D341Med (cell line): ENCODE measurements around the gene MTLN.
A peak's percentile ranks its signal among the peaks of the same experiment; 100 is the strongest.
"Not testable (repeated sequence)": the region's sequence is repeated elsewhere in the genome, so short reads cannot be mapped to it uniquely, and the experiment has no call there.

ENCODE experiments used
- DNase-seq: peaks from one replicate; pipeline ENCODE4 v3.0.0; 2012; ENCODE audit warnings: low spot score

MTLN gene

GRCh38 chr2:110211938-110212858 lies at the start of gene MTLN:
Gene MTLN, minus strand, starts transcription at chr2:110212547. Its CDS starts 22 bp downstream, at chr2:110212525.
- DNase-seq, result peak; percentile 84

- DNase-seq, result not testable (repeated sequence)
Observed at GRCh38 chr2:110261910-110262309, 49.6 kb upstream of the MTLN start.

DNA sequence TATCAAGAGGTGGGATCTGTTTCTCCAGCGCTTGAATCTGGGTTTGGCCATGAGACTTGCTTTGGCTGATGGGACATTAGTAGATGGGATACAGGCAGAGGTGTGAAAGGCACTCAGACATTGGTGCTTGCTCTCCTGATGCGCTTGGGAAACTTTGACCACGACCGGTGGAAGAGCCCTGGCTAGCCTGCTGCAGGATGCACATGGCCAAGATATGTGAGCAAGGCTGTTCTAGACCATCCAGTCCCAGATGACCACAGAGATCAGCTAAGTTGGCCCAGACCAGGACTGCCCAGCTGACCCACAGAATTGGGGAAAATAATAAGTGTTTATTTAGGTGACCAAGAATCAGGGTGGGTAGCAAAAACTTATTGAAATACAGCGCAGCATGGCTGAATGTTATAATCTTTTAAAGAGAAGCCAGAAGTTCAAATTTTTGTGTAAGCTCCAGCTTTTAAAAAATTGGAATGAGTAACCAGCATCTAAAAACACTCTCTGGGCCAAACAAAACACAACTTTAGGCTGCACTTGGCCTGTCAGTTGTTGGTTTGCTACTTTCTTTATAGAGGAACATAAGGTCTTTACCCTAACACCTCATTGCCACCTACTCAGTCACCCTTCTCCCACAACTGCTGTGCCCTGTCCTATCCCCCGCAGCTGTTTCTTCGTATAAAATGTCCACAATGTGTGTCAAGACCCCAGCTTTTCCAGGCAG lies 35.9 kb upstream of the MTLN start:
- DNase-seq, result not testable (repeated sequence)

GRCh38 chr2:110245488-110246435 lies 33.4 kb upstream of the MTLN start:
- DNase-seq, result not testable (repeated sequence)

DNA sequence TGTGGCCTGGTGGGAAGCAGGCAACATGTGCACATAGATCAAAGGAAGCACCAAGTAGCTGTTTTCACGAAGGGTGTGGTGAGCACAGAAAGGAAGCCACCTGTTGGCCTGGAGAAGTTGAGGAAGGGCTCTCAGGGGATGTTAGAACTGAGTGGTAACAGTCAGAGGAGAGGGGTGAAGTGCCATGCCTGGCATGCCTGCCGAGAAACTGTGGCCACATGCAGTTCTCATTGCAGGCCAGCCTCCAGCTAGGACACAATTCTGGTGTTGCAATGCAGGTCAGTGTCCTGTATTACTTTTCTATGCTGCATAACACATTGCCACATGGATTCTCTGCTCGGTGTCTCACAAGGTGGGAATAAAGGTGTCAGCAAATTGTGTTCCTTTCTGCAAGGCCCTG lies 30.9 kb upstream of the MTLN start:
- not testable (repeated sequence) for DNase-seq

GRCh38 chr2:110234514-110234913 lies 22.2 kb upstream of the MTLN start:
- not testable (repeated sequence) for DNase-seq

GRCh38 chr2:110229886-110230285 lies 17.5 kb upstream of the MTLN start:
- DNase-seq, result not testable (repeated sequence)

DNA sequence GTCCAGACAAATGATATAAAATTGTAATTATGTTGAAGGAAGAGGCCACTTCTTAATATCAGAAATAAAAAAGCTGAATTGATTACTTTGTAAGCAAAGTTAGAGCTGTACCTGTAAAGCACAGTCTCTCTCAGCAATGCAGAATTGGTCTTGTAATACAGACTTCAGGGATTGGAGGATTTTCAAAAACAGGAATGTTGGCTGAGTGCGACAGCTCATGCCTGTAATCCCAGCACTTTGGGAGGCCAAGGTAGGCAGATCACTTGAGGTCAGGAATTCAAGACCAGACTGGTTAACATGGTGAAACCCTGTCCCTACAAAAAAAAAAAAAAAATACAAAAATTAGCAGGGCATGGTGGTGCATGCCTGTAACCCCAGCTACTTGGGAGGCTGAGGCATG lies 10.3 kb upstream of the MTLN start:
- not testable (repeated sequence) for DNase-seq

DNA sequence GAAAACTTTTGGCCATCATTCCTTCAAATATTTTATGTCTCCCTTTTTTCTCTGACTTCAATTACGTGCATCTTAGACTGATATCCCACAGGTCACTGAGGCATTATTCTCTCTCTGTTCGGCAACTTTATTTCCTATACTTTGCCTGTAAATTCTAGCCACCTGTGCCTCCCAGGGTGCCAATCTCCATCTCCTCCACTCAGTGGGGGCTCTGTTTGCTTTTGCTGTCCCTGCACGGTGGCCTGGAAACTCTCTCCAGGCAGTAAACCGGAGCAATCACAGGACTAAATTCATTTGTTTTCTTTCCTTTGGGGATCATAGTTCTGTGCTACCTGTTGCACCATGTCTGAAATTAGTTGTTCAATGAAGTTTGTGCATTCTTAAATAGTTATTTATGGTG lies 9.6 kb upstream of the MTLN start:
- no peak for DNase-seq

- no peak for DNase-seq
Observed at GRCh38 chr2:110220190-110220564, 7.8 kb upstream of the MTLN start.

DNA sequence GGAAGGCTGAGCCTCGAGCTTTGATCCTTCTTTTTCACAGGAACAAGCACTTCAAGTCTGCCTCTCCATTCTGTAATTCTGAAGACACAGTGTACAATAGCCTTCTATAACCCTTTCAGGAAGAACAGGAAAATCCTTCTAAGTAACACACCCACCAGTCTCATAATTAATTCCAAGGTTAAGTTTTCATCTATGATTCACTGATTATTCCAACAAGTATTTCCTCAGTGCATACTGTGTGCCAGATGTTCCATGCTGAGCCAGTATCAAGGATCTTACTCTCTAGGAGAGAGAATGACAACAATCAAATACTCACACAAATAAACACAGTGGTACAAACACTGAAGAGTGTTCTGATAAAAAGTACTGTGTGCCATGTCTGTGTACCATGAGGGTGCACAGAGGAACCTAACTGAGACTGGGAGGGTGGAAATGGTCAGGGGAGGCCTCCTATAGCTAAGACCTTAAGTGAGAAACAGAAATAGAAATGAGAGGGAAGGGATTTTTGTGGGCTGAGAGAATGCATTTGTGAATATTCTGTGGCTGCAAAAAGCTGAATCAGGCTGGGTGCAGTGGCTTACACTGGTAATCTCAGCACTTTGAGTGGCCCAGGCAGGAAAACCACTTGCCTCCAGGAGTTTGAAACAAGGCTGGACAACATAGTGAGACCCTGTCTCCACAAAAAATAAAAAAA lies 7.3 kb upstream of the MTLN start:
- no peak for DNase-seq

DNA sequence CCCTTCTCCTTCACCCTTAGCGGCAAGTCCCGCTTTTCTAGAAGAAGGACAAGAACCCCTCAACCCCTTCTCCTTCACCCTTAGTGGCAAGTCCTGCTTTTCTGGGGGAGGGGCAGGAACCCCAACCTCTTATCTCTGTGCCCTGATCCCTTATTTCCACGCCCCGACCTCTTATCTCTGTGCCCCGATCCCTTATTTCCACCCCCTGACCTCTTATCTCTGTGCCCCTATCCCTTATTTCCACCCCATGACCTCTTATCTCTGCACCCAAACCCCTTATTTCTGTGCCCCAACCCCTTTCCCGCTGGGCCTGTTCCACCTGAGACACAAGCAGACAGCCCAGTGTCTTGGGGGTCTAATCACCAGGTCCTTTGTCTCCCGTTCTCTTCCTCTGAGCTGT lies 6.5 kb upstream of the MTLN start:
- DNase-seq, result not testable (repeated sequence)

GRCh38 chr2:110216803-110217202 lies 4.5 kb upstream of the MTLN start:
- DNase-seq, result no peak

DNA sequence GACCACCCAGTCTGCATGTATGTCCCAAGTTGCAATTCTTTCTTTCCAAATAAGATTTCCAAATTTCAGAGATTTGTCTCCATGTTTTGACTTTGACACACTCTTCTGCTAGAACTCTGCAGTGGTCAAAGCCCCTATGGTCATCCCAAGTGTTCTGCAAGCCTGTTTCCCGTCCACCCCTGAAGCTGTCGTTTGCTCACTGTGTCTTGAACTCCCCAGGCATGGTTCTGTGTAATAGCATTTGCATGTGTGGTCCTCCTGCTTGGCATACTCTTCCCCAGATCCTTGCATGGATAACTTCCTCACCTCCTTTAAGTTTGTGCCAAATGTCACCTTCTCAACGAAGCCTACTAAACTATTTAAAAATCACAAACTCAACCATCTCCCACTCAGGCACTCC lies 3.9 kb upstream of the MTLN start:
- DNase-seq, result no peak

- no peak for DNase-seq
Observed at GRCh38 chr2:110215566-110216158, 3.3 kb upstream of the MTLN start.

DNA sequence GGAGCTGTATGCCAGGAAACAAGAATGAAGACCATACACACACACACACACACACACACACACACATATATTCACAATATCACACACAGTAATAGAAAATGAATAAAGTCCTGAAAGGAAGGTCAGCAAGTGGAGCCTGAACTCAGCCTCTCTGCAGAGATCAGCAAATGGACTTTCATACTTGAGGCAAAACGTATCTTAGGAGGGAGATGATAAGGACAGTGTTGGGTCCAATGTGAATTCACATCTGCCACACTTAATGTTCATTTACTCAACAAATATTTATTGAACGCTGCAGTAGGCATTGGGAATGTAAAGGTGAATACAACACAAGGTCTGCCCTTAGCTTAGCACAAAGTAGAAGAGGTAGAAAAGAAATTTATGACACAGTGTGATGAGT lies 2.7 kb upstream of the MTLN start:
- no peak for DNase-seq

DNA sequence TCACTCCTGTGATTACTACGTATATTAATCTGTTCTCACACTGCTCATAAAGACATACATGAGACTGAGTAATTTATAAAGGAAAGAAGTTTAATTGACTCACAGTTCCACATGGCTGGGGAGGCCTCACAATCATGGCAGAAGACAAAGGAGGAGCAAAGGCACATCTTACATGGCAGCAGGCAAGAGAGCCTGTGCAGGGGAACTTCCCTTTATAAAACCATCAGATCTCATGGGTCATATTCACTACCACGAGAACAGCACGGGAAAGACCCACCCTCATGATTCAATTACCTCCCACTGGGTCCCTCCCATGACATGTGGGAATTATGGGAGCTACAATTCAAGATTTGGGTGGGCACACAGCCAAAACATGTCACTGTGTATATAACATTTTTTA lies 1.2 kb upstream of the MTLN start:
- DNase-seq, result not testable (repeated sequence)

- no peak for DNase-seq
Observed at GRCh38 chr2:110205660-110206455, 6.5 kb downstream of the MTLN start.

DNA sequence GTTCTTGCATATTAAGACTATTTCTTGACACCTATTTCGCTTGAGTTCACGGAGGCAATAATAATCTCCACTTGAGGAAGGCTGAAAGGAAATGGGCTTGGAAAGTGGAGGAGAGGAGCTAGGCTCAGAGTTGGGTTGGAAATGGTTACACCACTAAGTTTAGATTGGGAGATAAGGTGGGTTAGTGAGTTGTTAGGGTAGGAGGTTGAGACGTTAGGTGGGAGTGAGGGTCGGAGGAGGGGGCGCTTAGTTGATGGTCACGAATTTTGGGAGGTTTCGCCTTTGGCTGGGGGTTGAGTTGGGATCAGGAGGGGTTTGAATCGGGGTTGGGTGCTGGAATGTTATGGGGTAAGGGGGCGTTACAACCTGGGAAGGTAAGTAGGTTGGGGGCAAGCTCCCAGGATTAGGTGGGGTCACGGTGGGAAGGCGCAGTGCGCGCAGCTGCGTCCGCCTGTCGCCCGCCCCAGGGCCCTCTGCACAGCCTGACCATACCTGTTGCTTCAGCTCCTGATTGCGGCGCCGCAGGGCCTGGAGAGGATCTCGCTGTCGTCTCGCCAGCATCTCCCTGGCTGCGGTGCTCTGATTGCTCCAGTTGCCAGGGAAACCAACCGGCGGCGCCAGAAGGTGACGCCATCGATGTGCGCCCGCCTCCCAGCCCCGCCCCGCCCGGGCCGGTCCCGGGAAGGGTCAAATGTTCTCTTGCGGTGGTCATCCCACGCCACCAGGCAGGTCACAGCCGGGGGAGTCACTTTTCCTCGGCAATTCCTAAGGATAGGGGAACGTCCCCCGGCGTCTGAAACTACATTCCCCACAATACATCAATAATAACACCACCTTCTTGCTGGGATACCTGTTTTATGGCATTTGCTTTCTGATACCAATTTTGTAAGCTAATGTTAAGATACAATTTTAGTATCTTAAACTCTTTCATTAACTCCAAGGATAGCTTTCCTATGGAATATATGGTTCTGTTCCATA lies 7.7 kb downstream of the MTLN start, which contains the start of gene NPHP1:
NPHP1 (minus strand) TSS at position 606 of the 978 bp plus-strand sequence; CDS start at position 561, 45 bp downstream.
- DNase-seq, result peak; percentile 95
